Activated CD4-positive, alpha-beta T cell treated with anti-CD3 and anti-CD28 coated beads, Interleukin-2, amount 50 U/mL, for 16 hours (primary cell): ENCODE results near the gene CEP290.
"Not testable (repeated sequence)": the region's sequence is repeated elsewhere in the genome, so short reads cannot be mapped to it uniquely, and the experiment has no call there.

Experiments
- DNase-seq: peaks from one replicate; pipeline ENCODE4 v3.0.0-alpha.2; 2020

Gene CEP290

GRCh38 chr12:88144037-88144436 is 2.1 kb upstream of the CEP290 start:
- no peak for DNase-seq

- peak; percentile 15 for DNase-seq
These were observed 713 bp upstream of the CEP290 start for GRCh38 chr12:88142610-88142991.

GRCh38 chr12:88141425-88141773 is 489 bp downstream of the CEP290 start:
- DNase-seq, result no peak

- not testable (repeated sequence) for DNase-seq
These were observed 2.2 kb downstream of the CEP290 start for GRCh38 chr12:88139711-88140110.

GRCh38 chr12:88133181-88133580 is 8.7 kb downstream of the CEP290 start:
- not testable (repeated sequence) for DNase-seq

GRCh38 chr12:88132392-88132791 is 9.5 kb downstream of the CEP290 start:
- no peak for DNase-seq

GRCh38 chr12:88127855-88128254 is 14.0 kb downstream of the CEP290 start:
- no peak for DNase-seq

GRCh38 chr12:88127099-88127498 is 14.8 kb downstream of the CEP290 start:
- no peak for DNase-seq

GRCh38 chr12:88122666-88123065 is 19.2 kb downstream of the CEP290 start:
- DNase-seq, result no peak

- DNase-seq, result no peak
These were observed 28.0 kb downstream of the CEP290 start for GRCh38 chr12:88113871-88114270.

GRCh38 chr12:88111074-88111652 is 30.7 kb downstream of the CEP290 start:
- peak; percentile 17 for DNase-seq

GRCh38 chr12:88108021-88108420 is 33.9 kb downstream of the CEP290 start:
- no peak for DNase-seq

- no peak for DNase-seq
These were observed 48.3 kb downstream of the CEP290 start for GRCh38 chr12:88093573-88093972.

- DNase-seq, result no peak
These were observed 49.1 kb downstream of the CEP290 start for GRCh38 chr12:88092771-88093170.

GRCh38 chr12:88084210-88084609 is 57.7 kb downstream of the CEP290 start:
- no peak for DNase-seq

GRCh38 chr12:88083634-88084033 is 58.3 kb downstream of the CEP290 start:
- no peak for DNase-seq

- no peak for DNase-seq
These were observed 60.6 kb downstream of the CEP290 start for GRCh38 chr12:88081247-88081646.

GRCh38 chr12:88067301-88067700 is 74.6 kb downstream of the CEP290 start:
- no peak for DNase-seq

- no peak for DNase-seq
These were observed 78.5 kb downstream of the CEP290 start for GRCh38 chr12:88063375-88063774.

- no peak for DNase-seq
These were observed 79.4 kb downstream of the CEP290 start for GRCh38 chr12:88062474-88062873.

- no peak for DNase-seq
These were observed 83.2 kb downstream of the CEP290 start for GRCh38 chr12:88058719-88059077.

GRCh38 chr12:88057994-88058718 is 83.7 kb downstream of the CEP290 start:
- no peak for DNase-seq

GRCh38 chr12:88056571-88056970 is 85.3 kb downstream of the CEP290 start:
- DNase-seq, result no peak

- peak; percentile 16 for DNase-seq
These were observed 89.2 kb downstream of the CEP290 start for GRCh38 chr12:88052686-88053085.

GRCh38 chr12:88044035-88044434 is 97.9 kb downstream of the CEP290 start:
- no peak for DNase-seq
